DMS53 treated with DMSO at 0.1 percent for 48 hours (cell line): ENCODE data around the gene GTF3C6.
A peak's percentile ranks its signal among the peaks of the same experiment; 100 is the strongest.
"Not testable (repeated sequence)": the region's sequence is repeated elsewhere in the genome, so short reads cannot be mapped to it uniquely, and the experiment has no call there.

Experiments used
- DNase-seq: peaks from one replicate; lab custom pipeline; 2025; ENCODE audit not compliant: unreplicated experiment; lab: John Stamatoyannopoulos, UW

GTF3C6 gene

GRCh38 chr6:110958329-110959192 is at the start of gene GTF3C6:
TSS of gene GTF3C6 (plus strand) at chr6:110958706. CDS start at chr6:110958770, 64 bp downstream.
- DNase-seq = peak; percentile 79

- no peak for DNase-seq
These were observed 27.7 kb upstream of the GTF3C6 start for GRCh38 chr6:110930781-110931180.

- DNase-seq = no peak
These were observed 24.6 kb upstream of the GTF3C6 start for GRCh38 chr6:110933912-110934311.

GRCh38 chr6:110934381-110934898 is 24.1 kb upstream of the GTF3C6 start:
- no peak for DNase-seq

- no peak for DNase-seq
These were observed 23.3 kb upstream of the GTF3C6 start for GRCh38 chr6:110935171-110935570.

GRCh38 chr6:110938171-110938570 is 20.3 kb upstream of the GTF3C6 start:
- DNase-seq = no peak

GRCh38 chr6:110939429-110940200 is 18.9 kb upstream of the GTF3C6 start:
- DNase-seq = no peak

GRCh38 chr6:110944681-110945151 is 13.8 kb upstream of the GTF3C6 start:
- DNase-seq = peak; percentile 44

- DNase-seq = no peak
These were observed 12.0 kb upstream of the GTF3C6 start for GRCh38 chr6:110946498-110946897.

- peak; percentile 12 for DNase-seq
These were observed 8.7 kb upstream of the GTF3C6 start for GRCh38 chr6:110949679-110950285.

- no peak for DNase-seq
These were observed 8.1 kb upstream of the GTF3C6 start for GRCh38 chr6:110950440-110950839.

- no peak for DNase-seq
These were observed 7.5 kb upstream of the GTF3C6 start for GRCh38 chr6:110951008-110951407.

- DNase-seq = peak; percentile 50
These were observed 6.3 kb upstream of the GTF3C6 start for GRCh38 chr6:110951986-110952794.

- DNase-seq = no peak
These were observed 4.7 kb upstream of the GTF3C6 start for GRCh38 chr6:110953633-110954303.

- no peak for DNase-seq
These were observed 1.5 kb downstream of the GTF3C6 start for GRCh38 chr6:110960014-110960390.

- DNase-seq = not testable (repeated sequence)
These were observed 4.1 kb downstream of the GTF3C6 start for GRCh38 chr6:110962636-110963035.

- DNase-seq = no peak
These were observed 7.2 kb downstream of the GTF3C6 start for GRCh38 chr6:110965629-110966229.

GRCh38 chr6:110968661-110969060 is 10.2 kb downstream of the GTF3C6 start:
- not testable (repeated sequence) for DNase-seq

GRCh38 chr6:110971468-110971867 is 13.0 kb downstream of the GTF3C6 start:
- DNase-seq = no peak
